PC-9 (cell line): ENCODE results near the gene MTA1. TPM values are rescaled to one million over a fixed set of nuclear protein-coding genes. Genes with fewer than 3 reads are reported as not detected.

ENCODE experiments used
- BruUV-seq: library from RNA; stranded (reverse); fragments of 400-500 nt; replicated peaks from 2 replicates; lab custom pipeline; 2021; lab: Mats Ljungman, UMichigan
- CTCF ChIA-PET: fragments of 300-600 bp; sonication (Branson Sonifier 250); formaldehyde crosslinking; loops from one replicate; lab custom pipeline; 2022; ENCODE audit warnings: antibody characterized with exemption; lab: Charles Lee
- POLR2A ChIA-PET: fragments of 300-600 bp; sonication (Branson Sonifier 250); formaldehyde crosslinking; loops from one replicate; lab custom pipeline; 2022; ENCODE audit warnings: antibody characterized with exemption; ENCODE audit not compliant: unreplicated experiment; lab: Charles Lee
- DNase-seq, 2 experiments: peaks; one replicate each; pipeline versions ENCODE4 v3.0.0 to v3.0.0-alpha.2; 2015 to 2022; ENCODE audit warnings: mixed read lengths in 1 of 2
- H2AFZ ChIP-seq: fragments of 200-600 bp; sonication (generic); 2 replicates; pipeline ENCODE4 v1.8.1; 2017; ENCODE audit warnings: antibody characterized with exemption
- H3F3A ChIP-seq: fragments of 200-600 bp; sonication (generic); 2 replicates; pipeline ENCODE4 v1.8.1; 2017; ENCODE audit warnings: antibody characterized with exemption, mild to moderate bottlenecking, low read depth; ENCODE audit not compliant: insufficient read depth
- H3K27ac ChIP-seq: fragments of 200-600 bp; sonication (generic); 2 replicates; pipeline ENCODE4 v1.6.1; 2016; ENCODE audit warnings: mixed run types
- H3K27me3 ChIP-seq: fragments of 200-600 bp; sonication (generic); 2 replicates; pipeline ENCODE4 v1.6.1; 2016; ENCODE audit warnings: low read depth, mixed run types; ENCODE audit not compliant: insufficient read depth
- H3K36me3 ChIP-seq: fragments of 200-600 bp; sonication (generic); 2 replicates; pipeline ENCODE4 v1.6.1; 2016; ENCODE audit warnings: low read depth, mixed run types
- H3K4me1 ChIP-seq: fragments of 200-600 bp; sonication (generic); replicated peaks from 2 replicates; pipeline ENCODE4 v1.6.1; 2016; ENCODE audit warnings: mixed run types; ENCODE audit not compliant: insufficient read depth
- H3K4me2 ChIP-seq: fragments of 200-600 bp; sonication (generic); 2 replicates; pipeline ENCODE4 v1.6.1; 2017; ENCODE audit warnings: mixed run types
- H3K4me3 ChIP-seq: fragments of 200-600 bp; sonication (generic); 2 replicates; pipeline ENCODE4 v1.6.1; 2016; ENCODE audit warnings: mixed run types
- H3K79me2 ChIP-seq: fragments of 200-600 bp; sonication (generic); 2 replicates; pipeline ENCODE4 v1.6.1; 2017; ENCODE audit warnings: low read depth, mixed run types
- H3K9me2 ChIP-seq: fragments of 200-600 bp; sonication (generic); 2 replicates; pipeline ENCODE4 v1.8.1; 2017; ENCODE audit warnings: mild to moderate bottlenecking; ENCODE audit not compliant: insufficient read depth
- H3K9me3 ChIP-seq: fragments of 200-600 bp; sonication (generic); 2 replicates; pipeline ENCODE4 v1.8.1; 2016; ENCODE audit warnings: low read depth; ENCODE audit not compliant: insufficient read depth
- H4K20me1 ChIP-seq: fragments of 200-600 bp; sonication (generic); 2 replicates; pipeline ENCODE4 v1.8.1; 2017; ENCODE audit not compliant: insufficient read depth
- EZH2 ChIP-seq: fragments of 200-600 bp; sonication (generic); IDR thresholded peaks from 2 replicates; pipeline ENCODE4 v1.8.0; 2017; ENCODE audit warnings: antibody characterized with exemption, low read depth
- intact Hi-C: fragments of 100-400 bp; cut with micrococcal nuclease; formaldehyde crosslinking; loops from one replicate; pipeline ENCODE4 v1.10.0; 2022; ENCODE audit not compliant: unreplicated experiment
- total RNA-seq: library from RNA; stranded (reverse); gene quantifications from 2 replicates; pipeline ENCODE4 v1.2.3, GENCODE V29; 2021
- TF ChIP-seq, protein P1 (sequence below): fragments of 200-600 bp; sonication (generic); conservative IDR thresholded peaks from 2 replicates; pipeline ENCODE4 v1.6.1; 2017; ENCODE audit warnings: mixed run types, antibody characterized with exemption, mild to moderate bottlenecking, moderate library complexity

Gene MTA1
- total RNA-seq, 1 experiment from 2014 or later: 124 TPM

GRCh38 chr14:105477660-105478397 lies 58.2 kb downstream of the MTA1 start:
- no peaks in the 10 kb centered on the region for H3K9me2 ChIP-seq
- no peaks in the 10 kb centered on the region for H3K27me3 ChIP-seq
- intact Hi-C loops: no loop called here
- no peaks in the 10 kb centered on the region for H3K36me3 ChIP-seq
- H4K20me1 ChIP-seq: no peaks in the 10 kb centered on the region
- H3F3A ChIP-seq: peaks cover 24% of the 10 kb centered on the region
- H2AFZ ChIP-seq: no peak overlapping the region
- DNase-seq: no peak
- H3K4me3 ChIP-seq: no peak overlapping the region
- H3K79me2 ChIP-seq: no peaks in the 10 kb centered on the region
- H3K27ac ChIP-seq: no peak overlapping the region
- ChIA-PET POLR2A (interaction anchor here (0.6 kb wide), 1 partner anchor 12 kb away, joined by 13 read pairs; no protein-coding TSS in a partner anchor), CTCF (no interaction called here)
- BruUV-seq: no TSS peak
- H3K9me3 ChIP-seq: no peaks in the 10 kb centered on the region
- H3K4me1 ChIP-seq: peaks cover 35% of the 10 kb centered on the region
- no peak for TF ChIP-seq EZH2
- TF ChIP-seq, protein P1, sequence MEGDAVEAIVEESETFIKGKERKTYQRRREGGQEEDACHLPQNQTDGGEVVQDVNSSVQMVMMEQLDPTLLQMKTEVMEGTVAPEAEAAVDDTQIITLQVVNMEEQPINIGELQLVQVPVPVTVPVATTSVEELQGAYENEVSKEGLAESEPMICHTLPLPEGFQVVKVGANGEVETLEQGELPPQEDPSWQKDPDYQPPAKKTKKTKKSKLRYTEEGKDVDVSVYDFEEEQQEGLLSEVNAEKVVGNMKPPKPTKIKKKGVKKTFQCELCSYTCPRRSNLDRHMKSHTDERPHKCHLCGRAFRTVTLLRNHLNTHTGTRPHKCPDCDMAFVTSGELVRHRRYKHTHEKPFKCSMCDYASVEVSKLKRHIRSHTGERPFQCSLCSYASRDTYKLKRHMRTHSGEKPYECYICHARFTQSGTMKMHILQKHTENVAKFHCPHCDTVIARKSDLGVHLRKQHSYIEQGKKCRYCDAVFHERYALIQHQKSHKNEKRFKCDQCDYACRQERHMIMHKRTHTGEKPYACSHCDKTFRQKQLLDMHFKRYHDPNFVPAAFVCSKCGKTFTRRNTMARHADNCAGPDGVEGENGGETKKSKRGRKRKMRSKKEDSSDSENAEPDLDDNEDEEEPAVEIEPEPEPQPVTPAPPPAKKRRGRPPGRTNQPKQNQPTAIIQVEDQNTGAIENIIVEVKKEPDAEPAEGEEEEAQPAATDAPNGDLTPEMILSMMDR: no peak
- H3K4me2 ChIP-seq: no peak overlapping the region

- Histone ChIP-seq H3F3A (peaks cover 18% of the 10 kb centered on the region), H3K79me2 (no peaks in the 10 kb centered on the region), H3K27ac (no peak overlapping the region), H3K9me3 (no peaks in the 10 kb centered on the region), H3K4me3 (no peak overlapping the region), H2AFZ (no peak overlapping the region), H3K9me2 (no peaks in the 10 kb centered on the region), H4K20me1 (no peaks in the 10 kb centered on the region), H3K27me3 (no peaks in the 10 kb centered on the region), H3K4me1 (peaks cover 35% of the 10 kb centered on the region), H3K36me3 (no peaks in the 10 kb centered on the region), H3K4me2 (no peak overlapping the region)
- ChIA-PET POLR2A (interaction anchor here (0.6 kb wide), 1 partner anchor 11 kb away, joined by 13 read pairs; no protein-coding TSS in a partner anchor), CTCF (no interaction called here)
- DNase-seq: no peak
- intact Hi-C loops: no loop called here
- no peak for TF ChIP-seq EZH2
- BruUV-seq: no TSS peak
Measured at GRCh38 chr14:105478398-105479251, 59.0 kb downstream of the MTA1 start.

- Histone ChIP-seq H4K20me1 (no peaks in the 10 kb centered on the region), H3K4me3 (no peak overlapping the region), H3F3A (peaks cover 15% of the 10 kb centered on the region), H3K4me2 (no peak overlapping the region), H3K4me1 (peaks cover 32% of the 10 kb centered on the region), H3K79me2 (no peaks in the 10 kb centered on the region), H3K36me3 (no peaks in the 10 kb centered on the region), H3K9me3 (no peaks in the 10 kb centered on the region), H3K27ac (no peak overlapping the region), H3K27me3 (no peaks in the 10 kb centered on the region), H2AFZ (no peak overlapping the region), H3K9me2 (no peaks in the 10 kb centered on the region)
- no TSS peak for BruUV-seq
- ChIA-PET POLR2A (no interaction called here), CTCF (no interaction called here)
- TF ChIP-seq, protein P1: no peak
- TF ChIP-seq EZH2: no peak
- intact Hi-C loops: loop anchor here (2.0 to 5.0 kb wide), 3 partner anchors 13 to 507 kb away; partner anchors contain the start of gene BRF1
- DNase-seq: no peak
Measured at GRCh38 chr14:105479431-105480158, 60.0 kb downstream of the MTA1 start.
